OCI-LY3 (cell line): ENCODE measurements around the gene DVL2.

Experiments used
- H2AFZ ChIP-seq: fragments of 200-600, 300-600 bp; shearing (Covaris generic); 2 replicates; pipeline ENCODE4 v1.6.0; 2014; ENCODE audit warnings: antibody characterized with exemption, low read depth, low read length
- H3K27ac ChIP-seq: fragments of 200-600, 300-600 bp; sonication (generic); 2 replicates; pipeline ENCODE4 v1.5.1; 2014; ENCODE audit warnings: mild to moderate bottlenecking, low read length, moderate library complexity, mixed read lengths
- H3K27me3 ChIP-seq: fragments of 200-600, 300-600 bp; sonication (generic); 2 replicates; pipeline ENCODE4 v1.6.1; 2014; ENCODE audit warnings: low read depth, low read length, mixed read lengths
- H3K36me3 ChIP-seq: fragments of 200-600, 300-600 bp; sonication (generic); replicated peaks from 2 replicates; pipeline ENCODE3; 2014; ENCODE audit warnings: low read depth, low read length, mixed read lengths
- H3K4me1 ChIP-seq: fragments of 300-600, 200-600 bp; sonication (generic); 2 replicates; pipeline ENCODE4 v1.6.1; 2014; ENCODE audit warnings: low read length, mixed read lengths
- H3K4me2 ChIP-seq: fragments of 200-600, 300-600 bp; sonication (generic); 2 replicates; pipeline ENCODE4 v1.6.1; 2014; ENCODE audit warnings: low read length, mixed read lengths
- H3K4me3 ChIP-seq: fragments of 300-600, 200-600 bp; sonication (generic); 2 replicates; pipeline ENCODE4 v1.5.1; 2014; ENCODE audit warnings: antibody characterized with exemption, mild to moderate bottlenecking, low read length, moderate library complexity
- H3K79me2 ChIP-seq: fragments of 300-600, 200-600 bp; shearing (Covaris generic); 2 replicates; pipeline ENCODE4 v1.6.1; 2014; ENCODE audit warnings: mild to moderate bottlenecking, low read length, mixed read lengths
- H3K9ac ChIP-seq: fragments of 300-600, 200-600 bp; shearing (Covaris generic); 2 replicates; pipeline ENCODE4 v1.6.0; 2014; ENCODE audit warnings: mild to moderate bottlenecking, low read length, moderate library complexity
- H3K9me3 ChIP-seq: fragments of 200-600, 300-600 bp; shearing (Covaris generic); 2 replicates; pipeline ENCODE4 v1.6.1; 2014; ENCODE audit warnings: low read length, mixed read lengths; ENCODE audit not compliant: insufficient read depth
- H4K20me1 ChIP-seq: fragments of 200-600, 300-600 bp; sonication (generic); 2 replicates; pipeline ENCODE4 v1.6.1; 2016; ENCODE audit warnings: low read length, mixed read lengths; ENCODE audit not compliant: insufficient read depth
- CTCF ChIP-seq: fragments of 200-600, 300-600 bp; sonication (generic); IDR thresholded peaks from 2 replicates; pipeline ENCODE4 v1.5.1; 2014; ENCODE audit warnings: antibody characterized with exemption, low read length, low read depth
- EZH2phosphoT487 ChIP-seq: fragments of 200-600 bp; shearing (Covaris generic); IDR thresholded peaks from 2 replicates; pipeline ENCODE4 v1.6.1; 2018; ENCODE audit warnings: antibody characterized with exemption, mixed run types, low read depth

The DVL2 gene

GRCh38 chr17:7223375-7223774 is 10.9 kb downstream of the DVL2 start:
- Histone ChIP-seq H3K27ac (no peak overlapping the region), H3K27me3 (no peaks in the 10 kb centered on the region), H3K36me3 (peaks cover 7% of the 10 kb centered on the region), H3K9ac (no peak overlapping the region), H2AFZ (no peak overlapping the region), H3K9me3 (no peaks in the 10 kb centered on the region), H3K4me1 (peaks cover 12% of the 10 kb centered on the region), H3K4me2 (no peak overlapping the region), H3K4me3 (no peak overlapping the region), H4K20me1 (no peaks in the 10 kb centered on the region), H3K79me2 (0 out of 2 replicates have a peak, but pooled peaks cover 4% of the 10 kb centered on the region)
- TF ChIP-seq CTCF (no peak), EZH2phosphoT487 (no peak)

GRCh38 chr17:7222972-7223292 is 11.4 kb downstream of the DVL2 start:
- no peak for TF ChIP-seq EZH2phosphoT487
- TF ChIP-seq CTCF: no peak
- Histone ChIP-seq H3K79me2 (0 out of 2 replicates have a peak, but pooled peaks cover 4% of the 10 kb centered on the region), H3K27ac (no peak overlapping the region), H3K4me2 (no peak overlapping the region), H2AFZ (no peak overlapping the region), H3K36me3 (peaks cover 7% of the 10 kb centered on the region), H3K9ac (no peak overlapping the region), H3K4me1 (peaks cover 16% of the 10 kb centered on the region), H4K20me1 (no peaks in the 10 kb centered on the region), H3K4me3 (no peak overlapping the region), H3K27me3 (no peaks in the 10 kb centered on the region), H3K9me3 (no peaks in the 10 kb centered on the region)

- Histone ChIP-seq H4K20me1 (no peaks in the 10 kb centered on the region), H3K27ac (no peak overlapping the region), H3K79me2 (0 out of 2 replicates have a peak, but pooled peaks cover 4% of the 10 kb centered on the region), H3K4me1 (peaks cover 21% of the 10 kb centered on the region), H3K36me3 (peaks cover 7% of the 10 kb centered on the region), H3K9ac (no peak overlapping the region), H3K9me3 (no peaks in the 10 kb centered on the region), H3K4me2 (no peak overlapping the region), H2AFZ (no peak overlapping the region), H3K4me3 (no peak overlapping the region), H3K27me3 (no peaks in the 10 kb centered on the region)
- no peak for TF ChIP-seq CTCF
- TF ChIP-seq EZH2phosphoT487: no peak
These were observed 12.0 kb downstream of the DVL2 start for GRCh38 chr17:7222093-7222971.

GRCh38 chr17:7221278-7222092 is 12.8 kb downstream of the DVL2 start:
- Histone ChIP-seq H3K27me3 (no peaks in the 10 kb centered on the region), H4K20me1 (no peaks in the 10 kb centered on the region), H3K4me1 (peaks cover 27% of the 10 kb centered on the region), H3K27ac (no peak overlapping the region), H3K4me3 (no peak overlapping the region), H3K36me3 (peaks cover 7% of the 10 kb centered on the region), H3K9ac (no peak overlapping the region), H3K9me3 (no peaks in the 10 kb centered on the region), H3K79me2 (0 out of 2 replicates have a peak, but pooled peaks cover 4% of the 10 kb centered on the region), H2AFZ (no peak overlapping the region), H3K4me2 (no peak overlapping the region)
- no peak for TF ChIP-seq CTCF
- no peak for TF ChIP-seq EZH2phosphoT487
